ENCODE results near the gene CRYGN.

- TF ChIP-seq ZNF296 (CRISPR knock-in tag; conservative IDR thresholded peaks at IDR 0.05), result no peak
- no peak for TF ChIP-seq ZNF770 (CRISPR knock-in tag; IDR thresholded peaks at IDR 0.05)
Measured at GRCh38 chr7:151432658-151433521, 7.1 kb downstream of the CRYGN start.
